ENCODE results near the gene RABAC1. TPM values are rescaled to one million over a fixed set of nuclear protein-coding genes. Genes with fewer than 3 reads are reported as not detected.

Gene RABAC1
- total RNA-seq, 1 donor from 2014 or later = 257 TPM

DNA sequence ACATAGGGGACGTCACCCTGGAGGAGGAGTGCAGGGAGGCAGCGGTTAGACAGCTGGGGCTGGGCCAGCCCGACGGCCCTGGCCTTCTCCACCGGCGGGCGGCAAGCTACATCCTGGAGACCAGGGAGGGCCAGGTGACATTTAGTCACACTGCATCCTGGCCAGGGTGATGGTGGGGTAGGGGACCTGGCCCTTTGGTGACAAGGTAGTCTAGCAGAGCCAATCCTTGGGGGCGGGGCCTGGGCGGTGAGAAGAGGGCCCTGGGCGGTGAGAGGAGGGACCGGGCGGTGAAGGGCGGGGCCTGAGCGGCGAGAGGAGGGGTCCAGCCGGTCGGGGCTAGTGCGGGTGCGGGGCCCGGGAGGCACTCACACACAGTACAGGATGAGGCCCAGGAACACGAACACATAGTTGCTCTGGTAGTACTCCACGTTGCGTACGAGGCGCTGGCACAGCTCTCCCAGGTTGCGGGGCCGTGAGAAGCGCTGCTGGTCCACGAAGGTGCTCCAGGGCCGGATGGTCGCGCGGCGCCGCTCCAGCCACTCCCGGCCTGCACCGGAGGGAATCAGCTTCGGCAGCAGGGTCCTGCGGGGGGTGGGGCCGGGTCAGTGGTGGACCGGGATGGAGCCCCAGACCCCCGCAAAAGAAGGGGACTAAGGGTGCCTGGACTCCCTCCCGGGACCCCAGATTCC lies 610 bp downstream of the RABAC1 start:
- Mint-ChIP-seq H3K27me3 (ENCODE audit: low read depth, unreplicated experiment) (no peaks in the 10 kb centered on the region), H3K27ac (ENCODE audit: unreplicated experiment) (peak overlapping the region; percentile 97), H3K4me3 (ENCODE audit: unreplicated experiment) (peak overlapping the region; percentile 97), H3K36me3 (ENCODE audit: low read depth, unreplicated experiment) (peaks cover 10% of the 10 kb centered on the region), H3K4me1 (ENCODE audit: low read depth, unreplicated experiment) (peaks cover 19% of the 10 kb centered on the region), H3K9me3 (ENCODE audit: unreplicated experiment) (no peaks in the 10 kb centered on the region)
- Histone ChIP-seq H3K9ac (ENCODE audit: low read length) (peak overlapping the region; percentile 100), H4K20me1 (ENCODE audit: insufficient read depth, low read length) (peaks cover 32% of the 10 kb centered on the region), H3K27me3 (ENCODE audit: insufficient read depth, low read length) (no peaks in the 10 kb centered on the region), H3K4me2 (ENCODE audit: low read length) (peak overlapping the region; percentile 98), H2AFZ (ENCODE audit: low read depth, low read length) (peak overlapping the region; percentile 70), H3K79me2 (ENCODE audit: insufficient read depth, low read length) (peaks cover 20% of the 10 kb centered on the region), H3K9me3 (ENCODE audit: insufficient read depth, low read depth, low read length) (no peaks in the 10 kb centered on the region), H3K4me1 (ENCODE audit: insufficient read depth, low read length) (peaks cover 16% of the 10 kb centered on the region), H3K36me3 (ENCODE audit: insufficient read depth, low read length) (peaks cover 4% of the 10 kb centered on the region), H3K27ac (ENCODE audit: low read depth, low read length) (peak overlapping the region; percentile 95), H3K4me3 (ENCODE audit: insufficient read depth, low read depth, low read length) (peak overlapping the region; percentile 75)
- peak; percentile 58 for DNase-seq (ENCODE audit: low read depth)
- no peak for FAIRE-seq
- TF ChIP-seq, protein P1, sequence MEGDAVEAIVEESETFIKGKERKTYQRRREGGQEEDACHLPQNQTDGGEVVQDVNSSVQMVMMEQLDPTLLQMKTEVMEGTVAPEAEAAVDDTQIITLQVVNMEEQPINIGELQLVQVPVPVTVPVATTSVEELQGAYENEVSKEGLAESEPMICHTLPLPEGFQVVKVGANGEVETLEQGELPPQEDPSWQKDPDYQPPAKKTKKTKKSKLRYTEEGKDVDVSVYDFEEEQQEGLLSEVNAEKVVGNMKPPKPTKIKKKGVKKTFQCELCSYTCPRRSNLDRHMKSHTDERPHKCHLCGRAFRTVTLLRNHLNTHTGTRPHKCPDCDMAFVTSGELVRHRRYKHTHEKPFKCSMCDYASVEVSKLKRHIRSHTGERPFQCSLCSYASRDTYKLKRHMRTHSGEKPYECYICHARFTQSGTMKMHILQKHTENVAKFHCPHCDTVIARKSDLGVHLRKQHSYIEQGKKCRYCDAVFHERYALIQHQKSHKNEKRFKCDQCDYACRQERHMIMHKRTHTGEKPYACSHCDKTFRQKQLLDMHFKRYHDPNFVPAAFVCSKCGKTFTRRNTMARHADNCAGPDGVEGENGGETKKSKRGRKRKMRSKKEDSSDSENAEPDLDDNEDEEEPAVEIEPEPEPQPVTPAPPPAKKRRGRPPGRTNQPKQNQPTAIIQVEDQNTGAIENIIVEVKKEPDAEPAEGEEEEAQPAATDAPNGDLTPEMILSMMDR (IDR thresholded peaks at IDR 0.05; ENCODE audit: insufficient read depth, low read depth, low read length) = no peak
- TF ChIP-seq EZH2 (IDR thresholded peaks at IDR 0.05; ENCODE audit: insufficient read depth, low read length) = no peak

DNA sequence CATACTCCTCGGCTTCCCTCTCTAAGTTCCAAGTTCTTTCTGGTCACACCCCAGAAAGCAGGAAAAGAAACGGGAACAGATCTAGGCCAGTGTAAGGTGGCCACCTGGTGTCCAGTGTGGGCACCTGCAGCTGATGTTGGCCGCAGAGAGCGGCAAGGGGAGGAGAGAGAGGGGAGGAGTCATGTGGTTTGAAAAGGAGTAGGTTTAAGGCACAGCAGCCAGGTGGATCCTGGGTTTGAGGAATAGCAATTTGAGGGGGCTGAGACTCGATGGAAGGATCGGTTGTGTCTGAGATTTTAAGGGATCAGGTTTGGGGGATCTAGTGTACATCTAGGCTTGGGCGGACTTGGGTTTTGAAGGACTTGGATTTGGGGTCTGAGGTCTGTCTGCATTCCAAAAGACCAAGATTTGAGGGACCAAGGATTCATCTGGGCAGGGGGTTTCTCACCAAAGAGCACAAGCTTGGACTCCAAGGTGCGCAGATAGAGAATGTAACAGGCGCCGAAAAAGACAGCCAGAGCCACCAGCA lies 1.2 kb downstream of the RABAC1 start:
- Histone ChIP-seq H3K4me2 (ENCODE audit: low read length) (peak overlapping the region; percentile 98), H3K79me2 (ENCODE audit: insufficient read depth, low read length) (peaks cover 20% of the 10 kb centered on the region), H3K27ac (ENCODE audit: low read depth, low read length) (peak overlapping the region; percentile 95), H3K4me1 (ENCODE audit: insufficient read depth, low read length) (peaks cover 16% of the 10 kb centered on the region), H3K27me3 (ENCODE audit: insufficient read depth, low read length) (no peaks in the 10 kb centered on the region), H4K20me1 (ENCODE audit: insufficient read depth, low read length) (peaks cover 32% of the 10 kb centered on the region), H3K4me3 (ENCODE audit: insufficient read depth, low read depth, low read length) (peak overlapping the region; percentile 75), H3K36me3 (ENCODE audit: insufficient read depth, low read length) (peaks cover 4% of the 10 kb centered on the region), H2AFZ (ENCODE audit: low read depth, low read length) (peak overlapping the region; percentile 70), H3K9me3 (ENCODE audit: insufficient read depth, low read depth, low read length) (no peaks in the 10 kb centered on the region), H3K9ac (ENCODE audit: low read length) (peak overlapping the region; percentile 100)
- Mint-ChIP-seq H3K4me1 (ENCODE audit: low read depth, unreplicated experiment) (peaks cover 19% of the 10 kb centered on the region), H3K27ac (ENCODE audit: unreplicated experiment) (peak overlapping the region; percentile 86), H3K36me3 (ENCODE audit: low read depth, unreplicated experiment) (peaks cover 10% of the 10 kb centered on the region), H3K4me3 (ENCODE audit: unreplicated experiment) (peak overlapping the region; percentile 97), H3K9me3 (ENCODE audit: unreplicated experiment) (no peaks in the 10 kb centered on the region), H3K27me3 (ENCODE audit: low read depth, unreplicated experiment) (no peaks in the 10 kb centered on the region)
- DNase-seq (ENCODE audit: low read depth) (peak; percentile 67), FAIRE-seq (no peak)
- TF ChIP-seq, protein P1 (IDR thresholded peaks at IDR 0.05; ENCODE audit: insufficient read depth, low read depth, low read length) = peak; percentile 86
- no peak for TF ChIP-seq EZH2 (IDR thresholded peaks at IDR 0.05; ENCODE audit: insufficient read depth, low read length)
